Measurements from ENCODE around the gene RFNG.

The RFNG gene

GRCh38 chr17:81998691-81999438, 52.7 kb downstream of the RFNG start:
- DNase-seq = no peak

GRCh38 chr17:81998212-81998611, 53.4 kb downstream of the RFNG start:
- DNase-seq = no peak
